Panc1 (cell line): Measurements from ENCODE around the gene CKS1B.

Experiments used
- POLR2AphosphoS5 ChIP-seq: IDR thresholded peaks from 2 replicates; pipeline ENCODE4 v1.6.1; 2012; ENCODE audit warnings: mild to moderate bottlenecking, low read depth, low read length, moderate library complexity
- TCF7L2 ChIP-seq: IDR thresholded peaks from 2 replicates; pipeline ENCODE4 v1.6.1; 2011; ENCODE audit warnings: mild to moderate bottlenecking, low read depth, low read length, inconsistent platforms
- TF ChIP-seq, protein P1 (sequence below), 2 experiments: IDR thresholded peaks; 2 replicates each; pipeline ENCODE4 v1.6.1; 2011 to 2012; ENCODE audit warnings: low read depth in 2 of 2, control low read depth in 1 of 2, low read length in 1 of 2, mild to moderate bottlenecking in 1 of 2, moderate library complexity in 1 of 2; ENCODE audit not compliant: insufficient read depth in 1 of 2
- TF ChIP-seq, protein P2 (sequence below): fragments of 450-650 bp; IDR thresholded peaks from 2 replicates; pipeline ENCODE4 v1.5.1; 2017; ENCODE audit warnings: mild to moderate bottlenecking

DNA sequence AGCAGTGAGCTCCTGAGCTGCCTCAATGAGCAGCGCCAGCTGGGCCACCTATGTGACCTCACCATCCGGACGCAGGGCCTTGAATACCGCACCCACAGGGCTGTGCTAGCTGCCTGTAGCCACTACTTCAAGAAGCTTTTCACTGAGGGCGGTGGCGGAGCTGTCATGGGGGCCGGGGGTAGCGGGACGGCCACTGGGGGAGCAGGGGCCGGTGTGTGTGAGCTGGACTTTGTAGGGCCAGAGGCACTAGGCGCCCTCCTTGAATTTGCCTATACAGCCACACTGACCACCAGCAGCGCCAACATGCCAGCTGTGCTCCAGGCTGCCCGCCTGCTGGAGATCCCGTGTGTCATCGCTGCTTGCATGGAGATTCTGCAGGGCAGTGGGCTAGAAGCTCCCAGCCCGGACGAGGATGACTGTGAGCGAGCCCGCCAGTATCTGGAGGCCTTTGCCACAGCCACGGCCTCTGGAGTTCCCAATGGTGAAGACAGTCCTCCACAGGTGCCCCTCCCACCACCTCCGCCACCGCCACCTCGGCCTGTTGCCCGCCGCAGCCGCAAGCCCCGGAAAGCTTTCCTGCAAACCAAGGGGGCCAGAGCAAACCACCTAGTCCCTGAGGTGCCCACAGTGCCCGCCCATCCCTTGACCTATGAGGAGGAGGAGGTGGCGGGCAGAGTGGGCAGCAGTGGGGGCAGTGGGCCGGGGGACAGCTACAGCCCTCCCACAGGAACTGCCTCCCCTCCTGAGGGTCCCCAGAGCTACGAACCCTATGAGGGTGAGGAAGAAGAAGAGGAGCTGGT lies 40.4 kb downstream of the CKS1B start:
- TF ChIP-seq POLR2AphosphoS5 (no peak), TCF7L2 (no peak)
- TF ChIP-seq, protein P1, sequence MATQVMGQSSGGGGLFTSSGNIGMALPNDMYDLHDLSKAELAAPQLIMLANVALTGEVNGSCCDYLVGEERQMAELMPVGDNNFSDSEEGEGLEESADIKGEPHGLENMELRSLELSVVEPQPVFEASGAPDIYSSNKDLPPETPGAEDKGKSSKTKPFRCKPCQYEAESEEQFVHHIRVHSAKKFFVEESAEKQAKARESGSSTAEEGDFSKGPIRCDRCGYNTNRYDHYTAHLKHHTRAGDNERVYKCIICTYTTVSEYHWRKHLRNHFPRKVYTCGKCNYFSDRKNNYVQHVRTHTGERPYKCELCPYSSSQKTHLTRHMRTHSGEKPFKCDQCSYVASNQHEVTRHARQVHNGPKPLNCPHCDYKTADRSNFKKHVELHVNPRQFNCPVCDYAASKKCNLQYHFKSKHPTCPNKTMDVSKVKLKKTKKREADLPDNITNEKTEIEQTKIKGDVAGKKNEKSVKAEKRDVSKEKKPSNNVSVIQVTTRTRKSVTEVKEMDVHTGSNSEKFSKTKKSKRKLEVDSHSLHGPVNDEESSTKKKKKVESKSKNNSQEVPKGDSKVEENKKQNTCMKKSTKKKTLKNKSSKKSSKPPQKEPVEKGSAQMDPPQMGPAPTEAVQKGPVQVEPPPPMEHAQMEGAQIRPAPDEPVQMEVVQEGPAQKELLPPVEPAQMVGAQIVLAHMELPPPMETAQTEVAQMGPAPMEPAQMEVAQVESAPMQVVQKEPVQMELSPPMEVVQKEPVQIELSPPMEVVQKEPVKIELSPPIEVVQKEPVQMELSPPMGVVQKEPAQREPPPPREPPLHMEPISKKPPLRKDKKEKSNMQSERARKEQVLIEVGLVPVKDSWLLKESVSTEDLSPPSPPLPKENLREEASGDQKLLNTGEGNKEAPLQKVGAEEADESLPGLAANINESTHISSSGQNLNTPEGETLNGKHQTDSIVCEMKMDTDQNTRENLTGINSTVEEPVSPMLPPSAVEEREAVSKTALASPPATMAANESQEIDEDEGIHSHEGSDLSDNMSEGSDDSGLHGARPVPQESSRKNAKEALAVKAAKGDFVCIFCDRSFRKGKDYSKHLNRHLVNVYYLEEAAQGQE (IDR thresholded peaks at IDR 0.05; ENCODE audit: insufficient read depth in 1 of 2, low read depth in 2 of 2, low read length in 1 of 2) = no peak
- TF ChIP-seq, protein P2, sequence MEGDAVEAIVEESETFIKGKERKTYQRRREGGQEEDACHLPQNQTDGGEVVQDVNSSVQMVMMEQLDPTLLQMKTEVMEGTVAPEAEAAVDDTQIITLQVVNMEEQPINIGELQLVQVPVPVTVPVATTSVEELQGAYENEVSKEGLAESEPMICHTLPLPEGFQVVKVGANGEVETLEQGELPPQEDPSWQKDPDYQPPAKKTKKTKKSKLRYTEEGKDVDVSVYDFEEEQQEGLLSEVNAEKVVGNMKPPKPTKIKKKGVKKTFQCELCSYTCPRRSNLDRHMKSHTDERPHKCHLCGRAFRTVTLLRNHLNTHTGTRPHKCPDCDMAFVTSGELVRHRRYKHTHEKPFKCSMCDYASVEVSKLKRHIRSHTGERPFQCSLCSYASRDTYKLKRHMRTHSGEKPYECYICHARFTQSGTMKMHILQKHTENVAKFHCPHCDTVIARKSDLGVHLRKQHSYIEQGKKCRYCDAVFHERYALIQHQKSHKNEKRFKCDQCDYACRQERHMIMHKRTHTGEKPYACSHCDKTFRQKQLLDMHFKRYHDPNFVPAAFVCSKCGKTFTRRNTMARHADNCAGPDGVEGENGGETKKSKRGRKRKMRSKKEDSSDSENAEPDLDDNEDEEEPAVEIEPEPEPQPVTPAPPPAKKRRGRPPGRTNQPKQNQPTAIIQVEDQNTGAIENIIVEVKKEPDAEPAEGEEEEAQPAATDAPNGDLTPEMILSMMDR = no peak
